RWPE2 (cell line): ENCODE data around the gene ARHGAP15.

Experiments used
- ATAC-seq: fragments of 200-7000 bp; cut with Tn5 transposase; 3 replicates; pipeline ENCODE4 v1.9.1; 2021; ENCODE audit warnings: low read depth
- DNase-seq: peaks from one replicate; pipeline ENCODE4 v3.0.0-alpha.2; 2020; ENCODE audit warnings: low spot score
- H3K27ac ChIP-seq: fragments of 450-650 bp; 2 replicates; pipeline ENCODE4 v1.5.1; 2017; ENCODE audit warnings: mild to moderate bottlenecking; ENCODE audit not compliant: poor library complexity, severe bottlenecking
- H3K27me3 ChIP-seq: fragments of 250-450 bp; sonication (Bioruptor Pico); 2 replicates; pipeline ENCODE4 v1.5.1; 2021; ENCODE audit warnings: mild to moderate bottlenecking, moderate library complexity; ENCODE audit not compliant: insufficient read depth, poor library complexity, severe bottlenecking
- H3K36me3 ChIP-seq: fragments of 250-450 bp; sonication (Bioruptor Pico); 2 replicates; pipeline ENCODE4 v1.5.1; 2020; ENCODE audit warnings: low read depth, mild to moderate bottlenecking, moderate library complexity
- H3K4me1 ChIP-seq: fragments of 250-450 bp; sonication (Bioruptor Pico); 2 replicates; pipeline ENCODE4 v1.5.1; 2021; ENCODE audit warnings: mild to moderate bottlenecking, moderate library complexity; ENCODE audit not compliant: insufficient read depth, poor library complexity, severe bottlenecking
- H3K4me3 ChIP-seq: fragments of 250-450 bp; sonication (Bioruptor Pico); 2 replicates; pipeline ENCODE4 v1.5.1; 2021; ENCODE audit warnings: mild to moderate bottlenecking, moderate library complexity; ENCODE audit not compliant: severe bottlenecking
- H3K9me3 ChIP-seq: fragments of 250-450 bp; sonication (Bioruptor Pico); 2 replicates; pipeline ENCODE4 v1.5.1; 2021; ENCODE audit warnings: mild to moderate bottlenecking, moderate library complexity; ENCODE audit not compliant: severe bottlenecking
- TF ChIP-seq, protein P1 (sequence below): fragments of 450-650 bp; IDR thresholded peaks from one replicate; pipeline ENCODE4 v1.5.1; 2017; ENCODE audit warnings: mild to moderate bottlenecking, moderate library complexity; ENCODE audit not compliant: poor library complexity, severe bottlenecking

ARHGAP15 gene

DNA sequence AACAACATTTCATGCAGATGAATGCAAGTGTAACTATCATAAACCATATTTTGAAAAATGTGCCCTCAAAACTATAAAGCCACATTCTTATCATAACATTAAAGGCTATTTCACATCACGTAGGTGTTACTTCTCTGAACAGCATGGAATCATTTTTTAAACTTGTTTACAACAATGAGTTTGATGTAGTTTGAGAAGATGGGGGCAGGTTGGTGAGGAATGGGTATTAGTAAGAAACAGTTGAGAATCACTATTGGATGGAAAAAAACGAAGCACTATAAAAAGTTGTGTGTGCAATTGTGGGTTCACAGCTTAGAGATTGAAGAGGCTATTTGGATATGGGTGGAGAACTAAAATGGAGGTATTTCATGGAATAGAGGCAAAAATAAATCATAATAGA, 569.1 kb downstream of the ARHGAP15 start:
- Histone ChIP-seq H3K4me3 (no peak overlapping the region), H3K9me3 (no peaks in the 10 kb centered on the region), H3K36me3 (no peaks in the 10 kb centered on the region), H3K27me3 (peaks cover 4% of the 10 kb centered on the region), H3K4me1 (no peaks in the 10 kb centered on the region), H3K27ac (no peak overlapping the region)
- TF ChIP-seq, protein P1, sequence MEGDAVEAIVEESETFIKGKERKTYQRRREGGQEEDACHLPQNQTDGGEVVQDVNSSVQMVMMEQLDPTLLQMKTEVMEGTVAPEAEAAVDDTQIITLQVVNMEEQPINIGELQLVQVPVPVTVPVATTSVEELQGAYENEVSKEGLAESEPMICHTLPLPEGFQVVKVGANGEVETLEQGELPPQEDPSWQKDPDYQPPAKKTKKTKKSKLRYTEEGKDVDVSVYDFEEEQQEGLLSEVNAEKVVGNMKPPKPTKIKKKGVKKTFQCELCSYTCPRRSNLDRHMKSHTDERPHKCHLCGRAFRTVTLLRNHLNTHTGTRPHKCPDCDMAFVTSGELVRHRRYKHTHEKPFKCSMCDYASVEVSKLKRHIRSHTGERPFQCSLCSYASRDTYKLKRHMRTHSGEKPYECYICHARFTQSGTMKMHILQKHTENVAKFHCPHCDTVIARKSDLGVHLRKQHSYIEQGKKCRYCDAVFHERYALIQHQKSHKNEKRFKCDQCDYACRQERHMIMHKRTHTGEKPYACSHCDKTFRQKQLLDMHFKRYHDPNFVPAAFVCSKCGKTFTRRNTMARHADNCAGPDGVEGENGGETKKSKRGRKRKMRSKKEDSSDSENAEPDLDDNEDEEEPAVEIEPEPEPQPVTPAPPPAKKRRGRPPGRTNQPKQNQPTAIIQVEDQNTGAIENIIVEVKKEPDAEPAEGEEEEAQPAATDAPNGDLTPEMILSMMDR = no peak
- no peak for DNase-seq
- ATAC-seq = no peak

- H3K27me3 ChIP-seq = no peaks in the 10 kb centered on the region
- DNase-seq = no peak
- no peaks in the 10 kb centered on the region for H3K36me3 ChIP-seq
- no peak overlapping the region for H3K4me3 ChIP-seq
- ATAC-seq = no peak
- no peaks in the 10 kb centered on the region for H3K4me1 ChIP-seq
- no peaks in the 10 kb centered on the region for H3K9me3 ChIP-seq
- no peak overlapping the region for H3K27ac ChIP-seq
- TF ChIP-seq, protein P1 = no peak
Measured at GRCh38 chr2:143698888-143699570, 569.8 kb downstream of the ARHGAP15 start.

DNA sequence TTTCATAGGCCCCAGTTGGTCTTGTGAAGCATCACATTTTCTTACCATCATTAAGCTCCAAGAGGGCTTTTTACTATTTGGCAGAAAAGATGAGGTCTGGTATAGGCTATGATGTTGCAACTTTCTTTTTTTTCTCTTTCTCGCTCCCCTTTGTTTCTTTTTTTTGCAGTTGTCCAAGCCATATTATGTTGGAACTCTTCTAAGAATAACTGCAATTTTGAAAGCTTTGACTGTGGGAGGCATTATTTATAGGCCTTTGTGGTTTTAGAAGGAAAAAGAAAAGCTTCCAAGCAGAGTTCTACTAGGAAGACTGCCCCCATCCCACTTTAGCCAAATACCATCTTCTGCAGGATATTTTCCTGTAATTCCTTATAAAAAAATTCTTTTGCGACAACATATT, 571.6 kb downstream of the ARHGAP15 start:
- ATAC-seq = no peak
- Histone ChIP-seq H3K4me1 (peaks cover 13% of the 10 kb centered on the region), H3K27ac (no peak overlapping the region), H3K36me3 (no peaks in the 10 kb centered on the region), H3K4me3 (no peak overlapping the region), H3K27me3 (no peaks in the 10 kb centered on the region), H3K9me3 (no peaks in the 10 kb centered on the region)
- TF ChIP-seq, protein P1 = no peak
- DNase-seq = no peak

GRCh38 chr2:143701785-143702184, 572.6 kb downstream of the ARHGAP15 start:
- TF ChIP-seq, protein P1 = no peak
- no peak for ATAC-seq
- Histone ChIP-seq H3K36me3 (no peaks in the 10 kb centered on the region), H3K4me3 (no peak overlapping the region), H3K27me3 (no peaks in the 10 kb centered on the region), H3K27ac (no peak overlapping the region), H3K9me3 (no peaks in the 10 kb centered on the region), H3K4me1 (peaks cover 15% of the 10 kb centered on the region)
- DNase-seq = no peak

DNA sequence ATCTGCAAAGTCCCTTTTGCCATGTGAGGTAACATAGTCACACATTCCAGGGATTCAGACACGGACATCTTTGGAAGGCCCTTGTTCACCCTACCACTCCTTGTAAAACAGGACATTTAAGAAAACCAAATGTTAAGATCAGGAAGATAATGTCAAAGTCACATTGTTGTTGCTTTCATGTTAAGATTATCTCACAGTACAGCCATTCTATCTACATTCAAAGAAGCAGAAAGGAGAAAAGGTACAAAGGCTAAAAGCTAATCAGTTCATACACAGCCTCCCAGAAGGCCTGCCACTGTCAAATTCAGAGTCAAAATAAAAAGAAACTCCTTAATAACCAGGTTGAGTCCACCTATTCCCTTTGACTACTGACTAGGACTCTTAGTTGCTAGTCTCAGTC, 573.7 kb downstream of the ARHGAP15 start:
- Histone ChIP-seq H3K27me3 (no peaks in the 10 kb centered on the region), H3K36me3 (no peaks in the 10 kb centered on the region), H3K9me3 (no peaks in the 10 kb centered on the region), H3K27ac (no peak overlapping the region), H3K4me1 (peaks cover 15% of the 10 kb centered on the region), H3K4me3 (no peak overlapping the region)
- TF ChIP-seq, protein P1 = no peak
- ATAC-seq (no peak), DNase-seq (no peak)
